Fibroblast of the aortic adventitia (primary cell): ENCODE results near the gene CDH2. TPM values are rescaled to one million over a fixed set of nuclear protein-coding genes. Genes with fewer than 3 reads are reported as not detected.

Source experiments
- DNase-seq: peaks from one replicate; pipeline ENCODE4 v3.0.0-alpha.2; 2010; ENCODE audit warnings: low read depth
- H3K4me3 ChIP-seq: 2 replicates; pipeline ENCODE4 v1.5.1; 2011; ENCODE audit warnings: low read depth, mild to moderate bottlenecking, control low read depth, low read length, moderate library complexity
- CTCF ChIP-seq: IDR thresholded peaks from 2 replicates; pipeline ENCODE4 v1.5.1; 2011; ENCODE audit warnings: mild to moderate bottlenecking, low read length, control low read depth, inconsistent platforms; ENCODE audit not compliant: insufficient read depth
- total RNA-seq: library from RNA; depleted of rRNA; stranded (reverse); fragments of >200 nt; gene quantifications from 2 replicates; pipeline ENCODE4 v1.2.3, GENCODE V29; 2012; ENCODE audit warnings: low replicate concordance

The CDH2 gene
- total RNA-seq, 1 donor, result 64.1 TPM

- DNase-seq, result no peak
- no peak for TF ChIP-seq CTCF
- H3K4me3 ChIP-seq, result no peak overlapping the region
Measured at GRCh38 chr18:28149810-28150420, 27.0 kb downstream of the CDH2 start.

- no peak overlapping the region for H3K4me3 ChIP-seq
- no peak for TF ChIP-seq CTCF
- peak; percentile 64 for DNase-seq
Measured at GRCh38 chr18:28147674-28148171, 29.2 kb downstream of the CDH2 start.

GRCh38 chr18:28143725-28144124, 33.2 kb downstream of the CDH2 start:
- no peak overlapping the region for H3K4me3 ChIP-seq
- TF ChIP-seq CTCF, result no peak
- DNase-seq, result no peak

- DNase-seq, result no peak
- no peak for TF ChIP-seq CTCF
- no peak overlapping the region for H3K4me3 ChIP-seq
Measured at GRCh38 chr18:28138816-28139215, 38.1 kb downstream of the CDH2 start.

GRCh38 chr18:28136071-28136470, 40.9 kb downstream of the CDH2 start:
- H3K4me3 ChIP-seq, result no peak overlapping the region
- DNase-seq, result no peak
- no peak for TF ChIP-seq CTCF

- no peak overlapping the region for H3K4me3 ChIP-seq
- TF ChIP-seq CTCF, result no peak
Measured at GRCh38 chr18:28134774-28135173, 42.2 kb downstream of the CDH2 start.

GRCh38 chr18:28132084-28132483, 44.8 kb downstream of the CDH2 start:
- no peak overlapping the region for H3K4me3 ChIP-seq

More at GRCh38 chr18:28134774-28135173, 42.2 kb downstream of the CDH2 start:
- no peak for DNase-seq

More at GRCh38 chr18:28132084-28132483, 44.8 kb downstream of the CDH2 start:
- no peak for DNase-seq
- no peak for TF ChIP-seq CTCF
